SK-N-DZ (cell line): ENCODE data around the gene LY6G6D.

Experiments used
- DNase-seq: peaks from one replicate; pipeline ENCODE4 v3.0.0-alpha.2; 2015; ENCODE audit warnings: low spot score
- small RNA-seq, 2 experiments: library from RNA; depleted of rRNA; stranded (forward); fragments of <200 nt; gene quantifications; one replicate each; pipeline ENCODE3, GENCODE V24; 2014

The LY6G6D gene

GRCh38 chr6:31764198-31764597 is 49.0 kb downstream of the LY6G6D start:
- DNase-seq, result no peak

GRCh38 chr6:31765559-31765909 is 50.4 kb downstream of the LY6G6D start:
- no peak for DNase-seq

GRCh38 chr6:31765910-31766794 is 51.0 kb downstream of the LY6G6D start:
- no peak for DNase-seq

GRCh38 chr6:31767096-31767645 is 52.0 kb downstream of the LY6G6D start:
- DNase-seq, result no peak

Small RNAs within 50 kb of the gene (small RNA-seq; reads per million reads assigned to genes)
- gene LY6G6D (0 reads per million in 2 experiments), gene MIR4646 (0 to 0.04 reads per million in 2 experiments), gene MSH5-SAPCD1 (0 reads per million in 2 experiments), gene RNU6-850P (0 reads per million in 2 experiments), gene SAPCD1 (0 reads per million in 2 experiments)
